ENCODE results near the gene UVRAG.

Gene UVRAG

GRCh38 chr11:75776546-75776945 lies 38.5 kb upstream of the UVRAG start:
- Histone ChIP-seq H3K27me3 (ENCODE audit: insufficient read depth, poor library complexity, severe bottlenecking) (no peaks in the 10 kb centered on the region), H3K27ac (replicated peaks) (no peak overlapping the region), H3K4me3 (replicated peaks; ENCODE audit: insufficient read depth, low read length) (no peak overlapping the region)
- TF ChIP-seq POLR2AphosphoS5 (IDR thresholded peaks at IDR 0.05; ENCODE audit: low read depth), result no peak
- TF ChIP-seq CTCF (IDR thresholded peaks at IDR 0.05; ENCODE audit: insufficient read depth, low read length), result no peak
- TF ChIP-seq GABPA (IDR thresholded peaks at IDR 0.05; ENCODE audit: low read depth), result no peak
- no peak for TF ChIP-seq SPI1 (IDR thresholded peaks at IDR 0.05; ENCODE audit: borderline replicate concordance, low read depth)
- TF ChIP-seq REST (IDR thresholded peaks at IDR 0.05; ENCODE audit: insufficient replicate concordance, low read depth), result no peak
- DNase-seq (ENCODE audit: low read depth in 1 of 2, low spot score in 1 of 2), result no peak

GRCh38 chr11:75777461-75778110 lies 37.4 kb upstream of the UVRAG start:
- TF ChIP-seq SPI1 (IDR thresholded peaks at IDR 0.05; ENCODE audit: borderline replicate concordance, low read depth) (peak; percentile 66), GABPA (IDR thresholded peaks at IDR 0.05; ENCODE audit: low read depth) (no peak)
- no peaks in the 10 kb centered on the region for H3K27me3 ChIP-seq (ENCODE audit: insufficient read depth, poor library complexity, severe bottlenecking)
- no peak overlapping the region for H3K4me3 ChIP-seq (replicated peaks; ENCODE audit: insufficient read depth, low read length)
- peak overlapping the region; percentile 48 for H3K27ac ChIP-seq (replicated peaks)
- DNase-seq (ENCODE audit: low read depth in 1 of 2, low spot score in 1 of 2), result peak; percentile 67 to 74

GRCh38 chr11:75778962-75779361 lies 36.0 kb upstream of the UVRAG start:
- TF ChIP-seq POLR2AphosphoS5 (IDR thresholded peaks at IDR 0.05; ENCODE audit: low read depth) (no peak), SPI1 (IDR thresholded peaks at IDR 0.05; ENCODE audit: borderline replicate concordance, low read depth) (no peak), REST (IDR thresholded peaks at IDR 0.05; ENCODE audit: insufficient replicate concordance, low read depth) (no peak), CTCF (IDR thresholded peaks at IDR 0.05; ENCODE audit: insufficient read depth, low read length) (no peak), GABPA (IDR thresholded peaks at IDR 0.05; ENCODE audit: low read depth) (no peak)

GRCh38 chr11:75779960-75780359 lies 35.0 kb upstream of the UVRAG start:
- TF ChIP-seq GABPA (IDR thresholded peaks at IDR 0.05; ENCODE audit: low read depth), result no peak
- no peak for TF ChIP-seq REST (IDR thresholded peaks at IDR 0.05; ENCODE audit: insufficient replicate concordance, low read depth)
- peak; percentile 45; the same call in 1 of the 2 replicates for TF ChIP-seq SPI1 (IDR thresholded peaks at IDR 0.05; ENCODE audit: borderline replicate concordance, low read depth)
- peak; percentile 52; the same call in 1 of the 2 replicates for TF ChIP-seq POLR2AphosphoS5 (IDR thresholded peaks at IDR 0.05; ENCODE audit: low read depth)
- TF ChIP-seq CTCF (IDR thresholded peaks at IDR 0.05; ENCODE audit: insufficient read depth, low read length), result no peak
- DNase-seq (ENCODE audit: low read depth in 1 of 2, low spot score in 1 of 2), result peak; percentile 37 to 57
- no peak overlapping the region for H3K27ac ChIP-seq (replicated peaks)
- no peaks in the 10 kb centered on the region for H3K27me3 ChIP-seq (ENCODE audit: insufficient read depth, poor library complexity, severe bottlenecking)
- H3K4me3 ChIP-seq (replicated peaks; ENCODE audit: insufficient read depth, low read length), result no peak overlapping the region

More at GRCh38 chr11:75778962-75779361, 36.0 kb upstream of the UVRAG start:
- no peak for DNase-seq (ENCODE audit: low read depth in 1 of 2, low spot score in 1 of 2)
- H3K27ac ChIP-seq (replicated peaks), result no peak overlapping the region
- H3K27me3 ChIP-seq (ENCODE audit: insufficient read depth, poor library complexity, severe bottlenecking), result no peaks in the 10 kb centered on the region
- no peak overlapping the region for H3K4me3 ChIP-seq (replicated peaks; ENCODE audit: insufficient read depth, low read length)

All from HL-60 (cell line).